ENCODE measurements around the gene TULP3. TPM values are rescaled to one million over a fixed set of nuclear protein-coding genes. Genes with fewer than 3 reads are reported as not detected.
A peak's percentile ranks its signal among the peaks of the same experiment; 100 is the strongest.

TULP3 gene
- total and polyA plus RNA-seq, 9 donors, result 27.3 to 58.6 (median 42.1) TPM

DNA sequence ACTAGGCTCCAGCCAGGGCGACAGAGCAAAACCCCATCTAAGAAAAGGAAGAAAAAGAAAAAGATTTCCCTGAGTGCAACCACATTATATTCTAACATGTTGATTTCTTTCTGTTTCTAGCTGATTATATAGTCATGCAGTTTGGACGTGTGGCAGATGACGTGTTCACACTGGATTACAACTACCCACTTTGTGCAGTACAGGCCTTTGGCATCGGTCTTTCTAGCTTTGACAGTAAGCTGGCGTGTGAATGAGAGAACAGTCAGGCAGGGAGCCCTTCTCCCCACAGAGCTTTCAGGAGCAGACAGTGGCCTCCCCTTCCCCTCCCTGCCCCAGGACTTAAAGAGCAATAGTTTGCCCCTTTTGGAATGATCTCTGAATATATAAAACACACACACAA is 48.5 kb downstream of the TULP3 start:
- H3K36me3 ChIP-seq, result no peaks in the 10 kb centered on the region
- no peak overlapping the region for H3K4me3 ChIP-seq
- H3K4me1 ChIP-seq (ENCODE audit: insufficient read depth), result no peaks in the 10 kb centered on the region
- no peak for DNase-seq
- TF ChIP-seq, protein P1, sequence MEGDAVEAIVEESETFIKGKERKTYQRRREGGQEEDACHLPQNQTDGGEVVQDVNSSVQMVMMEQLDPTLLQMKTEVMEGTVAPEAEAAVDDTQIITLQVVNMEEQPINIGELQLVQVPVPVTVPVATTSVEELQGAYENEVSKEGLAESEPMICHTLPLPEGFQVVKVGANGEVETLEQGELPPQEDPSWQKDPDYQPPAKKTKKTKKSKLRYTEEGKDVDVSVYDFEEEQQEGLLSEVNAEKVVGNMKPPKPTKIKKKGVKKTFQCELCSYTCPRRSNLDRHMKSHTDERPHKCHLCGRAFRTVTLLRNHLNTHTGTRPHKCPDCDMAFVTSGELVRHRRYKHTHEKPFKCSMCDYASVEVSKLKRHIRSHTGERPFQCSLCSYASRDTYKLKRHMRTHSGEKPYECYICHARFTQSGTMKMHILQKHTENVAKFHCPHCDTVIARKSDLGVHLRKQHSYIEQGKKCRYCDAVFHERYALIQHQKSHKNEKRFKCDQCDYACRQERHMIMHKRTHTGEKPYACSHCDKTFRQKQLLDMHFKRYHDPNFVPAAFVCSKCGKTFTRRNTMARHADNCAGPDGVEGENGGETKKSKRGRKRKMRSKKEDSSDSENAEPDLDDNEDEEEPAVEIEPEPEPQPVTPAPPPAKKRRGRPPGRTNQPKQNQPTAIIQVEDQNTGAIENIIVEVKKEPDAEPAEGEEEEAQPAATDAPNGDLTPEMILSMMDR (IDR thresholded peaks at IDR 0.05), result no peak
- H3K27me3 ChIP-seq, result no peaks in the 10 kb centered on the region
- no peaks in the 10 kb centered on the region for H3K9me3 ChIP-seq
- intact Hi-C loops (cut with DNase I), result no loop called here
- WGBS, 3 donors, result 83 to 92% (median 85%) methylated on average over 5 of the region's 5 CpGs
- no peak overlapping the region for H3K27ac ChIP-seq

DNA sequence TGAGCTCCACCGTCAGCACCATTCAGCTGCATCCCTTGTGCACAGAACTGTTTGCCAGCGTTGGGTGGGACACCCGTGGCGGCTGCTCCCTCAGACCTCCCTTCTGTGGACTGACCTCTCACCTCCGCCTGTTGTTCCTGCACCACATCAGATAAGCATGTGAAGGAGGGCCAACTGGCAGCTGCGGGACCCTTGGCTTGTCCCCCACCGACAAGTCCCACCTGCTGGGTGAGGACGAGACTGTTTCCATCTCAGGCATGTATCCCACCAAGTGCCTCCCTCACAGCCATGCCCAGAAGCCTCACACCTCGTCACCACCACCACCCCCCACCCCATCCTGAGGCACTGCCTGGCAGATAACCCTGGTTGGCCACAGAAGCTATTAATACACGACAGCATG is 49.9 kb downstream of the TULP3 start:
- DNase-seq, result no peak
- Histone ChIP-seq H3K4me3 (no peak overlapping the region), H3K9me3 (no peaks in the 10 kb centered on the region), H3K36me3 (no peaks in the 10 kb centered on the region), H3K4me1 (ENCODE audit: insufficient read depth) (no peaks in the 10 kb centered on the region), H3K27ac (no peak overlapping the region), H3K27me3 (no peaks in the 10 kb centered on the region)
- intact Hi-C loops (cut with DNase I), result loop anchor here (5.0 to 10.0 kb wide), 3 partner anchors 83 to 93 kb away; partner anchors contain the start of gene TEX52 (in 3 of the 4)
- TF ChIP-seq, protein P1 (IDR thresholded peaks at IDR 0.05), result no peak
- no peak for TF ChIP-seq POLR2A (IDR thresholded peaks at IDR 0.05)
- TF ChIP-seq EP300 (IDR thresholded peaks at IDR 0.05), result no peak
- 29 to 41% (median 32%) methylated on average over 10 of the region's 10 CpGs for WGBS, 3 donors

DNA sequence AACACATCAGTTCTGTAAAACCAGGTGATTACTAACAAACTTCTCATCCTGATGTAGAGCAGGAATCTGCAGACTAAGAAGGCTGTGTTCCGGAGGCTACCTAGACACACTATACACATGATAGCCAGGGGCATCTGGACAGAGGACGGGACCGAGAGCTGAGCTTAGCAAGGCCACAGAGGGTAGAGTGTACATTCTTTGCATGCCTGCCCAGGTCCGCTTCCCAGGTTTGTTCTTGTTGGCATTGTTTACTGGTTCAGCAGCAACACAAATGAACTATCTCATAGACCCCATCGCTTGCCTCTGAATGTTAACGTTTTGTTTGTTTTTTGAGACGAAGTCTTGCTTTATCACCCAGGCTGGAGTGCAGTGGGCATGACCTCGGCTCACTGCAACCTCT is 50.8 kb downstream of the TULP3 start:
- no peaks in the 10 kb centered on the region for H3K36me3 ChIP-seq
- no peak overlapping the region for H3K4me3 ChIP-seq
- intact Hi-C loops (cut with DNase I), result loop anchor here (5.0 to 10.0 kb wide), 3 partner anchors 84 to 94 kb away; partner anchors contain the start of gene TEX52 (in 3 of the 4)
- DNase-seq, result no peak
- H3K9me3 ChIP-seq, result no peaks in the 10 kb centered on the region
- no peaks in the 10 kb centered on the region for H3K4me1 ChIP-seq (ENCODE audit: insufficient read depth)
- no peak overlapping the region for H3K27ac ChIP-seq
- TF ChIP-seq EP300 (IDR thresholded peaks at IDR 0.05) (no peak), POLR2A (IDR thresholded peaks at IDR 0.05) (no peak)
- TF ChIP-seq, protein P1 (IDR thresholded peaks at IDR 0.05), result no peak
- H3K27me3 ChIP-seq, result no peaks in the 10 kb centered on the region
- WGBS, 3 donors, result 57 to 76% (median 66%) methylated on average over 8 of the region's 8 CpGs

DNA sequence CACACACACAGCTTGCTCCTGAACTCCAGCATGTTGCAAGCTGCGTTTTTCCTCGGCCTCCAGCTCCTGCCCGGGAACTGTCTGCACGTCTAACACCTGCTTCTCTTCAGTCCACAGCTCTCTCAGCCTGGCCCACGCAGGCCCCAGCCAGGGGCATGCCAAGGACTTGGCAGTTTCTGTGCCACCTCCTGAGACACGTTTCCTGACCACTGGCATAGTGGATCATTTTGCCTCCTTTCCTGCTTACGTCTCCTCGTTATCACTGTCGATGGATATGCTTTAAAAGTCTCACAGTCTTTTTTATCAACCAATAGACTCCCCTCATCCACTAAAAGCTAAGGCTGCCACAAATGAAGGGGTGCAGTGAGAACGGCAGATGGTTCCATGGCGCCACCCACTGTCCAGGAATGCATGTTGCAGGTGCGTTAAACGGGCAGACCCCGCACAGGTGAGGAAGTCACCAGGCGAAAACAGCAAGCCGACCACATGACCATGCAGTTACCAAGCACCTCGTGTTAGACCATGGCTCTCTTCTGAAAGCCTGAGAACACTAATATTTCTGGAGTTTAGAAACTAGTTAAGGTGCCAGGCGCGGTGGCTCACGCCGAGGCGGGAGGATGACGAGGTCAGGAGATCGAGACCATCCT is 53.8 kb downstream of the TULP3 start:
- intact Hi-C loops (cut with DNase I), result loop anchor here (5.0 to 10.0 kb wide), 3 partner anchors 87 to 97 kb away; partner anchors contain the start of gene TEX52 (in 3 of the 4)
- peak; percentile 62 to 79 (median 72) for DNase-seq
- H3K4me3 ChIP-seq, result no peak overlapping the region
- no peaks in the 10 kb centered on the region for H3K9me3 ChIP-seq
- no peak overlapping the region for H3K27ac ChIP-seq
- 8 to 26% (median 14%) methylated on average over 24 of the region's 24 CpGs for WGBS, 3 donors
- TF ChIP-seq, protein P1 (IDR thresholded peaks at IDR 0.05), result peak; percentile 56 to 82 (median 79)
- no peak for TF ChIP-seq POLR2A (IDR thresholded peaks at IDR 0.05)
- no peaks in the 10 kb centered on the region for H3K27me3 ChIP-seq
- no peaks in the 10 kb centered on the region for H3K36me3 ChIP-seq
- no peaks in the 10 kb centered on the region for H3K4me1 ChIP-seq (ENCODE audit: insufficient read depth)
